Stimulated activated CD4-positive, alpha-beta T cell treated with anti-CD3 and anti-CD28 coated beads, Interleukin-4, amount 100 ng/mL, for 4 hours (primary cell): Measurements from ENCODE around the gene DPF3.
A peak's percentile ranks its signal among the peaks of the same experiment; 100 is the strongest.

ENCODE experiments used
- DNase-seq, 2 experiments: peaks; one replicate each; pipeline ENCODE4 v3.0.0-alpha.2; 2020

Gene DPF3

DNA sequence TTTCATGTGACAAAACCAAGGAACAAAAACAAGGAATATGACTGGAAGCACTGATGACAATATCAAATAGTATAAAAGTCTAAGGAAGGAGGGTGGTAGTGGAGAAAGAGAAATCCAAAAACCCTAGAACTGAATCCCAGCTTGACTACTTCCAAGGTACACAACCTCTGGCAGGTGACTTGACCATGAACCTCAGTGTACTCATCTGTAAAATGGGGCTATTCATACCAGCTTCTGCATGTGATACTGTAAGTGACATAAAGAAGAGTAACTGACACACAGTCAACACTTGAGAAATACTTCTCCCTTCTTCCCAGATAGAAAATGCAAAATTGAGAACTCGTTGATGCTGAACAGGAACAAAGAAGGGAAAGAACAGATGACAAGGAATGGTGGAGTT lies 10.3 kb upstream of the DPF3 start:
- DNase-seq, result no peak

DNA sequence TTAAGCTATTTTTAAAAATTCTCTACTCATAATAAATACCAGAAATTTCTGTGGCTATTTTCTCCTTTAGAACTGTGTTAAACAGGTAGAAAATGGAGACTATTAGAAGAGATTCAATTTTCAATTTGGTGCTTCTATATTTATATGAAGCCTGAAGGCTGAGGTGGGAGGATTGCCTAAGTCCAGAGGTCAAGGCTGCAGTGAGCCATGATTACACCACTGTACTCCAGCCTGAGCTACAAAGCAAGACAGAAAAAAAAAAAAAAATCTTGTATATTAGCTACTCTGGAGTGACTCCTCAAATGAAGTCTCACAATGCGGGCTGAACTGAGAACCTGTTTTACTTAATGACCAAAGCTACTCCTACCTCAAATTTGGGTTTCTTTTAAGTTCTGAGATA lies 9.8 kb upstream of the DPF3 start:
- DNase-seq, result no peak

DNA sequence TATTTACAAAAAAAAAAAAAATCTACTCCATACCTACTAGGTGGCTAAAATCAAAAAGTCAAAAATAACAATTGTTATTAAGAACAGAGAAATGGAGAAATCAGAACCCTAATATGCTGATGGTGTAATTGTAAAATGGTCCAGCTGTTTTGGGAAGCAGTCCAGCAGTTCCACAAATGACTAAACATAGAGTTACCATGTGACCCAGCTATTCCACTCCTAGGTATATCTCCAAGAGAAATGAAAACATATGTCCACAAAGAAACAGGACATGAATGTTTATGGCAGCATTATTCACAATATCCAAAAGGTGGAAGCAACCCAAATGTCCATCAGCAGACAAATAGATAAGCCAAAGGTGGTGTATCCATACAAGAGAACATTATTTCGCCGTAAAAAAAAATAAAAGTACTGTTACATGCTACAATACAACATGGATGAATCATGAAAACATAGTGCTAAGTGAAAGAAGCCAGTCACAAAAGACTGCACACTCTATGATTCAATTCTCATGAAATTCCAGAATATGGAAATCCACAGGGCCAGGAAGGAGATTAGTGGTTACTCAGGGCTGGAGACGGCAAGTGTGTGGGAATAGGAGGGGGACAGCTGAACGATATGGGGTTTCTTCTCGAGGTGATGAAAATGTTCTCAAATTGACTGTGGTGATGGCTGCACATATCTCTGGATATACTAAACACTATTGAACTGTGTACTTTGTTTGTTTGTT lies 9.1 kb upstream of the DPF3 start:
- DNase-seq, result no peak

DNA sequence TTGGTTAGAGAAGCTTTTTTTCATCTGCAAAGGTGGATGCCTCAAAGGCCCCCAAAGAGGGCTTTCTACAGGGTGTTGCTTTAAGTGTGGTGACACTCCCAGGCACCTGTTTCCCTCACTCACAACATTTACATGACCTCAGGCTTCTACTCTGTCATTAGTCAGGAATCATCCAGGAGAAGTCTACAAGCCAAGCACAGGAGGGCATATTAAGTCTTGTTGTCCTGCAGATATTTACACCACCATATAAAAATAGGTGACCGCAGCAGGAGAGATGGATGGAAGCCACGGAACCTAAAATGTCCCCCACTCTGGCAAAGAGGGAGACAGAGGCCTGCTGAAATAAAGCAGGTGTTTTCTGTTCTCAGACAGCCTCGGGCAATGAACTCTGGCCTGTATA lies 7.5 kb upstream of the DPF3 start:
- DNase-seq, result no peak

DNA sequence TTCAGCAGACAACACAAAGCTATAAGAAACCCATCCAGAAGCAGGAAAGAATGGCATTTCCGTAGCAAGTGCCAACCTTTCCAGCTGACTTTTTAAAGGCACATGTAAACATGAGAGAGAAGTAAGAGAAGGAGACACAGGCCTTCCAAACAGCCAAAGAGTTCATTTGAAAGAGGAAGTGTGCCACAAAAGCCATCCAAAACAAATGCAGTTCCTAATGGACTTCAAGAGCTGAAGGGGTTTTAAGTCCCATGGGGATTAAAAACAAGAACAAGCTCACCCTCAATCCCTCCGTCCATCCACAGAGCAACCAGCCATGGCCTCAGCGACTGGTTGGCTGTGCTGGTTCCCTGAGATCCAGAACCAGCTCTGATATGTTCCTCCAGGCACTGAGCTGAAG lies 4.5 kb upstream of the DPF3 start:
- DNase-seq, result no peak

DNA sequence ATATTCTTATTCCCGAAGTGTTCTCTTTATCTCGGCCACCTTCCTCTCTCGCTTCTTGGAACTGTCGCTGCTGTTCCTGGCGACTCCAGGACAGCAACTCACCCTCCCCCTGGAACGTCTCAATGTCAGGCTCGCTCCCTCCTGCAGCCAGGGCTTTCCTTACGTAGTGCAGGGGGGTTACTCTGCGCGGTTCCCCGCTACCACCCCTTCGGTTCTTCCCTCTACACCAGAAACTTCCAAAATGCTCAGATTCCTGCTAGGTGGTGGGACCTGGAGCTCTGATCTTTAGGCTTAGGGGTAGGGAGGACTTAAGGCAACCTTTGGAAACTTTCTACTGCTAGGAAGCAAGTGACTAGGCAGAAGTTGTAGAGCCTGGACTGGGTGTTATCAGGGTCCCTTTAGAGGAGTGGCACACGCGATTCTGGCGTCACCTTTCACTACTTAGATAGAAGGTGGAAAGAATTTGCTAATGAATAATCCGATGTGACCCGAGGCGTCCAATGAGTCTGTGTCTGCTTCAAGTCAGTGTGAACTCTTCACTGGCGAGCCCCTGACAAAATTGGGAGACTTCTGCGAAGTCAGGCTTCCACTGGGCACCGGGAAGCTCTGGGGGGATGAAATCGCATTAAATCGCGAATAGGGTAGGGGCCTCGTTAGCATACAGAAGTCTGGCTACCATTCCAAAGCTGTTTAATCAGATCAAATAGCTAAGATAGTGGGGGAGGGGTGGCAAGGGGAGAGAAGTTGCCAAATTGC lies 900 bp upstream of the DPF3 start:
- DNase-seq, result peak in 1 of 2 experiments; percentile 3

DNA sequence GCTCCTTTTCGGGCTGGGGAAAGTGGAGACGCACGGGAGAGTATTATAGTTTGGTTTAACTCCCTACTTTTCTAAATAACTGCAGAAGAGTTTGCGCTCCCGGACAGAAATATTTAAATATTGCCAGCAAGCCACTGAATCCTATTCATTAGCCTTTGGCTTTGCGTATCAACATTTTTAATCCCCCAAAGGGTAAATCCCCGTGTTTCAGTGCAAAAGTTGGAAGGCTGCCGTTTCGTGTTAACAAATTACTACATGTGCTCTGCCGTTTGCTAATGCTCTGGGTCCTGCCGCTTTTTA lies 372 bp upstream of the DPF3 start:
- no peak for DNase-seq

DNA sequence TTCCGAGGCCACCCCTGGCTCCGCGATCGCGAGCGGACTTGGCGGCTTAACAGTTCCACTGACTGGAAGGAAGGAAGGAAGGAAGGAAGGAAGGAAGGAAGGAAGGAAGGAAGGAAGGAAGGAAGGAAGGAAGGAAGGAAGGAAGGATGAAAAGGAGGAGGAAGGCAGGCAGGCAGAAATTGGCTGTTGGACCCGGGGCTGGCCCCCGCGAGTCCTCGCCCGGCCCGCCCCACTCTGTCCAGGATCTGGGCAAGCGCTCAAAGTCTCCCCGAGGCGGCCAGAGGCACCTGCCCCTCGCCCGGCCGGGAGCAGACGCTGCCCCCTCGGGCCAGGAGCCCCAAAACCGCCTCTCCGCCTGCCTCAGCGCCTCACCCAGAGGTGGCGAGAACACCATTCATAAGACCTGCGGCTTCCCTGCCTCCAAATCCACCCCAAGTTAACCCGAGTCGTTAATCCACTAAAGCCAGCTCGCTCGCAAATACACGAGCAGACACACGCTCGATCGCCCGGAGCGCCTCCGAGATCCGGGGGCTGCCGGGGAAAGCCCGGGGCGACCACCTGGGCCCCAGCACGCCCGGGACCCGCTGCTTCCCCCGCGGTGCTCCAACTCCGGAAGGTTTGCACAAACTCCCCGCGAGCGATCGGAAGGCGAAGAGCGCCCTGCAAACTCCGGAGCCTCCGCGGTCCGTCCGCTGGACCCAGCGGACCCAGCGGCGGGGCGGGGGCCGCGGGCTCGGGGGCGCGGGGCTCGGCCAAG lies 844 bp downstream of the DPF3 start:
- peak; percentile 8 to 18 for DNase-seq

DNA sequence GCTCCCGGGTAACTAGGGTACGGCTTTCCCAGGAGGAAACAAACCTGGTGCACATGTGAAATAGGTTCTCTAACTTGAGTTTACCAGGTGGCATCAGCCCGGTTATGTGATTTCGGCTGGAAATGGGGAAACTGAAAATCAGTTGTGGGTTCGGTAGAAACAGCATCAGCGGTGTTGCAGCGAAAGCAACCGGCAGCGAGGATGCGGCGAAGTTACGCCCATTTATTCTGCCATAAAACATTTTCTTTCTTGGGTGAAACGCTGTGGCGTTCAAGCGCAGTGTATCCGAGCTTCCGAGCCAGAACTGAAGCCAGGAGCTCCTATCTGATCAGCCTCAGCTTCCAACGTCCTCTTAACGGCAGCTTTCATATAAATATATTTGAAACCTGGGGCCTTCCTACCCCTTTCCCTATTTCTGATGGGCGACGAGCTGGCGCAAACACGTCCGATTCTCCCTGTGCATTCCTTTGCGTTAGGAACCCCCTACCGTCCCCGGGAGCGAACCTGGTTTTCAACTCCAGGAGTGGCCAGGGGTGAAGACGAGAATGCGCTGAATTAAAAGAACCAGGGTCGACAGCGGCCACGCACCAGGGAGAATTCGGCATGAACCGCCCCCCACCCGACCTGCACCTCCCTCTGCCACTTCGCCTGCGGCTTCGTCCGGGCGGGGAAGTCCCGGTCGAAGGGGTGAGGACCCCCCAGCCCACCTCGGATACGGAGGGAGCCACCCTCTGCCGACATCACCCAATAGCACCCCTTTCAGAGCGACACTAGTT lies 1.6 kb downstream of the DPF3 start:
- peak in 1 of 2 experiments; percentile 16 for DNase-seq

DNA sequence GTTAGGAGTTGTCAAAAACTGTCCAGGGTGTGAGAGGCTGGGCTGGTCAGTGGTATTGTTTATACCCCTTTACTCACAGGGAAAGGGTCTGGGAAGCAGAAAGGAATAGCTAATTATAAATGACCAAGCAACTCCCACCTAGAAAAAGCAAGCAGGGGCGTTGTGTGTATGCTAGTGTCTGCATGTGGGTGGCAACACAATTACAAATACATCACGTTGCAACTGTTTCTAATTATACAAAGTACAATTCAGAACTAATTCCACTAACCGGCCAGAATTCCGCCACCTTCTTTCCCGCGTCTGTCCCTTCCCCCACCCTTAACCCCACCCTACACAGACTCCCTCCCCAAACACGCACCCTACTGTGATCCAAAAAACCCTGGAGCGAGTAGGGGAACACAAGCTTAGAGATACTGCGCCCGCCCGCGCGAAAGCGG lies 2.2 kb downstream of the DPF3 start:
- DNase-seq, result no peak

DNA sequence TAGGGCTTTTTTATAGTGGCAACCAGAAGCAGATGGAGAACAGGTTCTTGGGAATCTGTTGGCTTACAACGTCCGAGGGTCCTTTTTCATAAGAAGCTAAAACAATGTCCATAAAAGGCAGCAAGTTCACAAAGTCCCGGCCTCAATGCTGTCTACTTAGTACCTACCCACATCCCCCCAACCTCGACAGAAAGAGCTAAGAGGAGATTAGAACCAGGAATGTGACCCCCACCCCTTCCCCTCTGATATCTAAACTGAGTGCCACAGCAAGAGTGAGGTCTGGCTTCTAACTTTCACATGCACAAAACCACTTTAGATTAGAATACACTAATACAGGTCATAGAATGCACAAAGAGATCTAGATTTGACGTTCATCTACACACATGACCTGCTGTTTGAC lies 4.5 kb downstream of the DPF3 start:
- no peak for DNase-seq

DNA sequence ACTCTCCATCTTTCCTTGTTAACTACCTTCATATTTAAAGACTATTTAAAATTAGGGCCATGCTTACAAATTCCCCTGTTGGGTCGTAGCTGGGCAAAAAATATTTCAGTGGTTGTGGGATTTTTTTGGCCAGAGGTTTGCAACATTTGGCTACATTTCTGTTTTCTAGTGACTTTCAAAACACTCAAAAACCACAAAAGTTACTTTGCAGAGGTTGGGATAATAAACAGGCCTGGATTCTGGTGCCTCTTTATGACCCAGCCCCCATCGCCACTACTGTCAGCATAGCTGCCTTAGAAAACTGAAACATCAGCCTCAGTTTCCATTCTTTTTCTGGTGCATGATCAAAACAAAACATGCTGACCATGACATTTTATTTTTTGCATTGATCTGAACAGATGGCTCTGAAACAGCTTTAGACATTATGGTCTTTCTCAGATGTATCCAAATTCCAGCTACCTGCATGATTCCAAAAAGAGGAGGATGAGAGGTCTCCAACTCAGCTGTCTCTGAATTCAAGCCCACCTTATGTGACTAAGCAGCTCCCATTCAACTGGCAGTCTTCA lies 5.2 kb downstream of the DPF3 start:
- DNase-seq, result no peak

DNA sequence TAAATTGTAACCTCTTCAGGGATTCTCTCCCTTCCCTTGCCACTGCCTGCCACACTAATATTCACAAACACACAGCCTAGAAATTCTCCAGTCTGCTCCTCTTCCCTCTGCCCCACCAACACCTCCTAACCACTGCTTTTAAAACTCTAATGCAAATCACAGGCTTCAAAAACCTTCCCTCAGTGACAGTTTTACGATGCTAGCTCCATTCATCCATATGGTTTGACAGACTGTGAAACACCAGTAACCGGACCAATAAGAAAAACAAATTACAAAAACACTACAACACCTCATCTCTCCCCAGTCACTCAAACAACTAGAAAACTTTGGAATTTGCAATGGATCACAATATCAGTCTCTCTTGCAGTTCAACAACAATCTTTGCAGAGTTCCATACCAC lies 5.7 kb downstream of the DPF3 start:
- DNase-seq, result no peak

DNA sequence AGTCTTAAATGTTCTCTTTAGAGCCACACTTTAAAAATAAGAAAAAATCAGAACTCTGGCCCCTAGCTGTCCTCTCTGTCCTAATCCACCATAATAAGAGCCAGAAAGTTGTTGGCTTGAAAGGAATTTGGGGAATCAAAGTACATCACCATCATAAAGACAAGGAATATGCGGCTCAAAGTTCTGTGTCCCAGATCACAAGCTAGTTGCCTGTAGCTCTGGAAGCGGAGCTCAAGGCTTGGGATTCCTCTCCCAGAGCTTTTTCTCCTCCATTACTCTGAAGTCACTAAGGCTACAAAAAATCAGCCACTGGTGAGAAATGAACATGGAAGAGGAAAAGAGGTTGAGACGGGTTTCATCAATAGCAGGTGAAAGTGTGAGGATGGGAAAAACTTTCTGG lies 6.4 kb downstream of the DPF3 start:
- DNase-seq, result no peak

DNA sequence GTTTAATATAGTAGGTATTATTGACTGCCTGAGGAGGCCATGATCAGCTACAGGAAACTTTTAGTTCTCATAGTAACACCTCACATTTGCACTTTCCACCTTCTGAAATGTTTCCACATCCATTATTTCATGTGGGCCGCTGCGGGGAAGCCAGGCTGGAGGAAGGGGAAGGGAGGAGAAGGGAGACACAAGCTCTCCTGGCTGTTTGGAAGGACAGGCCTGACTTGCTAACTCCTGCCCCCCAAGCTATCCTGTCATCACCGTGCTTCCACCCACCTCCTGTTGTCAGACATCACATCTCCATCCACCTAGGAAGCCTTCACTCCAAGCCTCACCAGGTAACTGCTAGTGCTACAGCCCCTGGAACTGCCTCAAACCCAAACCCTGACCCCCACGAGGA lies 9.5 kb downstream of the DPF3 start:
- DNase-seq, result no peak

DNA sequence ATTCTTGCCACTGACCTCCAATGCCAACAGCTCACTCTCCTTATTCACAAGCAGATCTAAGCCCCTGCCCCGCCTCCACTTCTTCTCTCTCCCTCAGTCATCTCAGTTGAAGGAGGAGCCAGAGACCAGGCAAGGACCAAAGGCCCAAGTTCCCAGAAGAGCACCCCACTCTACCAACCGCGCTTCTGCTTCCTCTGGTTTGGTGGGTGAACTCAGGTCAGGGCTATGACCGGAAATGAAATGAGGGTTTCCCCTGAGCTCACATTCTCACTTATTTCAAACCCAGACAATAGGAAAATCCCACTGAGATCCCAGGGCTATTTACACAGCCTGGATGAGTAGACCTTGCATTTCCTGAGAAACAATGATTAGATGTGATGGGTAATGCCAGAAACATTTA lies 9.9 kb downstream of the DPF3 start:
- no peak for DNase-seq

DNA sequence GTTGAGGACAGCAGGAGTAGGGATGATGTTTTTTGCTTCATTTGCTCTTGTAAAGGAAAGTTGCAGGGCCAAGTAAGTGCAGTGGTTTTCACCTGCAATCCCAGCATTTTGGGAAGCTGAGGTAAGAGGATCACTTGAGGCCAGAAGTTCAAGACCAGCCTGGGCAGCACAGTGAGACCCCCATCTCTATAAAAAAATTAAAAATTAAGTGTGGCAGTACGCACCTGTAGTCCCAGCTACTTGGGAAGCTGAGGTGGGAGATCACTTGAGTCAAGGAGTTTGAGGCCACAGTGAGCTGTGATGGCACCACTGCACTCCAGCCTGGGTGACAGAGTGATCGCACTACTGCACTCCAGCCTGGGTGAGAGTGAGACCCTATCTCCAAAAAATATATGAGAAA lies 10.8 kb downstream of the DPF3 start:
- no peak for DNase-seq

DNA sequence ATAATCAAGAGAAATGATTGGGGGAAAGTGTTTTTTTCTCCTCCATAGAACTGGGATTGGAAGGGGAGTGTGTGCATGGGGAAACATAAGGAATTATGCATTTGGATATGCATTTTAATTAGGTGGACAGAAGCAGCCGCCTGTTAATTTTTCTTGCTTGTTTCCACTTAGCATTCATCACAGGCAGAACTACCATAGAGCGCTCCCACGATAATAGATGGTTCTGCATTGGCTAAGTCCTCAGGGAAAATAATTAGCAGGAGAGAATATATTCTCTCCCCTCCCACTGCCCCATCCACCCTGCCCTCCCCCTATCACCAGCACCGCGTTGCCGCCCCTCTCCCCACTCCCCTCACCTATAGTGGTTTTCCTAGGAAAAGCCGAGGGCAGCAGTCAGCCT lies 11.4 kb downstream of the DPF3 start:
- no peak for DNase-seq

DNA sequence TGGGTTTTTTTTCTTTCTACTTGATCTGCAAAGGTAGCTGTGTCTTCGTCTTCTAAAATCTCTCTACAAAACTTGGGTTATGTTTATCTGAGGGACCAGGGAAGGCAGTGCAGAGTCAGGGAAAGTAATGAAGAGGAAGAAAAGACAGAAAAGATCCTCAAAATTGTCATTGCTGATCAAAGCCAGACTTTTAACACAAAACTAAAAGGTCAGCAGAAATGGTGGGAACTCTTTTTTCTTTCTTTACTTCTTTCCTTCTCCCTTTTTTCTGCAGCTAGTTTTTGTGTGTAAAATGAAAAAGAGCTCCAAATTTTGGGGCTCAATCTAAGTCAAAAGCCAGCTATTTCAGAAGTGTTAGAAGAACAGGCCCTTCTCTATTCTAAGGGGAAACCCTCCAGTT lies 11.9 kb downstream of the DPF3 start:
- DNase-seq, result no peak

DNA sequence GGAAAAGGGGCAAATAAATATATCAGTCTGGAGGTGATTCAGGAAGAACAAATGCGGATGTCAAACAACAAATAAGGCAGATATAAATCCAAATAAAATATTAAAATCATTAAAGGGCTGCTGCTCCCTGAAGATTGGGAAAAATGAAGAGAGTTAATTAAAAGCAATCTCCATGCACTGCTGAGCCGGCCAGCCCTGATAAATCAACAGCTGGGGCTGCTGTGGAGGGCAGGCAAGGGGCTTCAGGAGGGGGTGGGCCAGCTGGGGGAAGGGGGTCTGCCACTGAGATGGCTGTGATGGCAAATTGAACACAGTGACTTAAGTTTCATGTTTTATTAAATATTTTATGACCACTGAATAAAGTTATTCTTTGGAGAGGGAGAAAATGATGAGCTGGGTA lies 12.4 kb downstream of the DPF3 start:
- DNase-seq, result no peak

DNA sequence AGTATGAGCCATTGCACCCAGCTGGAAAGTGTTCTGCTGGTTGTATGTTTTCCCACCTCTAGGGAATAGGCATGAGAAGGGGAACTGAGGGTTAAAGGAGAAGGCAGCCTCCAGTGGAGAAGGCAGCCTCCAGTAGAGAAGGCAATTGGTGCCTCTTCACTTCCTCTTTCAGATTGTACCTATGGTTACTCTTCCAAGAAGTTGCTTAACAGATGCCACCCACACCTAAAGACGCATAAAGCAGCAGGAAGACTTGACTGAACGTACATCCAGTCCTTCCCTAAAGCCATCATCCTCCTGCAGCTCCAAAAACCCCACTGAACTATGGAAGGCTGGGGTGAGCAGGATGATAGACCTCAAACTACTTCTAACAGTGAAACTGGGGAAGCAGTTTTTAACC lies 13.1 kb downstream of the DPF3 start:
- no peak for DNase-seq

DNA sequence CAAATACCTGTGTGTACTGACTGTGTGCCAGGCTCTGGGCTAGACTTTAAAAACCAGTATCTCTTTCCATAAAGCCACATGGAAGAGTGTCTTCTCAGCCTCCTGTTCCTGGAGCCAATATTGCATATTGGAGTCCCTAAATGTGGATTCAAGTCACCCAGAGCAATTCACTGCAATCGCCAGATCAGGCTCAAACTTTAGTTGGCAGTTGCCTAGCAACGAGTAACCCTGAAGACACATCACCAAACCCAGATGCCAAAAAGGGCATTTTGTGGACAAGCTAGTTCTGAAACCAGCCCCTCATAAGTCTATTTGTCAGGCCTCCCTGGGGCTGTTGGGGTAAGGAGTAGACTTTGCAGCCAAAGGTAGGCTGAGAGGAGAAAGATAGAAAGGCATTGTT lies 13.7 kb downstream of the DPF3 start:
- DNase-seq, result no peak

DNA sequence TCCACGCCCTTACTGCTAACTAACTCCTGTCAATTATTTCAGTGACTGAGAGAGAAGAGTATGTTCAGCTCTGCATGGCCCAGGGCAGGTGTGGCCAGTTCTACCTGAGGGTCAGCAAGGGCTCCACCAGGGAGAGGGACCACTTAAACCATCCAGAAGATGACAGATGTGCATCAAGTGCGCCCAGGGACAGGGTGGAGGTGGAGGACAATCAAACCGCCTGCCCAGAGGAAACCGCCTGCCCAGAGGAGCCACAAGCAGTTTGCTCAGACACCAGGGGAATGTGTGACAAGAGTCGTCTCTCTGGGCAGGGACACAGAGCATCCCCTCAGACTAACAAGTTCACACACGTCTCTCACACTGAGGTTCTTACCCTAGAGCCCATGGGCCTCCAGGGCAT lies 14.5 kb downstream of the DPF3 start:
- no peak for DNase-seq
